GM12878 (cell line): Measurements from ENCODE around the gene FCN2. TPM values are rescaled to one million over a fixed set of nuclear protein-coding genes. Genes with fewer than 3 reads are reported as not detected.

Experiments used
- ATAC-seq: fragments of 200-7000 bp; cut with Tn5 transposase; 3 replicates; pipeline ENCODE4 v1.9.1; 2020; ENCODE audit warnings: mild to moderate bottlenecking, moderate library complexity
- BruUV-seq: library from RNA; stranded (reverse); fragments of 400-500 nt; replicated peaks from 2 replicates; lab custom pipeline; 2021; lab: Mats Ljungman, UMichigan
- CTCF ChIA-PET: fragments of 300-600 bp; sonication (Branson Sonifier 250); formaldehyde crosslinking; extraction: SDS; loops from one replicate; lab custom pipeline; 2021; ENCODE audit warnings: inconsistent platforms; lab: Yijun Ruan, JAX
- POLR2A ChIA-PET: fragments of 350-600 bp; formaldehyde crosslinking; extraction: SDS; loops from one replicate; lab custom pipeline; 2021; ENCODE audit warnings: inconsistent platforms; lab: Charles Lee
- RAD21 ChIA-PET: fragments of 300-600 bp; sonication (Branson Sonifier 250); formaldehyde crosslinking; loops from one replicate; lab custom pipeline; 2023; ENCODE audit warnings: antibody characterized with exemption; ENCODE audit not compliant: unreplicated experiment; lab: Charles Lee
- SMC1A ChIA-PET: fragments of 300-600 bp; sonication (Branson Sonifier 250); formaldehyde crosslinking; loops from one replicate; lab custom pipeline; 2023; ENCODE audit not compliant: unreplicated experiment, uncharacterized antibody; lab: Charles Lee
- DNase-seq: peaks from one replicate; pipeline ENCODE4 v3.0.0-alpha.2; 2011; ENCODE audit warnings: low read depth, low spot score
- FAIRE-seq: peaks from 3 replicates; lab custom pipeline; 2011; peaks lifted over from hg19 to GRCh38; lab: Jason Lieb, UNC
- H2AFZ ChIP-seq: 2 replicates; pipeline ENCODE4 v1.6.0; 2011; ENCODE audit warnings: low read depth, low read length, control low read depth; ENCODE audit not compliant: control insufficient read depth
- H3K27ac ChIP-seq: 2 replicates; pipeline ENCODE4 v1.5.1; 2011; ENCODE audit warnings: control low read depth; ENCODE audit not compliant: control insufficient read depth, insufficient read depth
- H3K27me3 ChIP-seq, 2 experiments: replicated peaks in 1 of 2; 2 replicates each; pipeline versions ENCODE4 v1.6.0 to v1.6.1; 2011; ENCODE audit warnings: low read length in 1 of 2; ENCODE audit not compliant: control insufficient read depth in 2 of 2, insufficient read depth in 2 of 2
- H3K36me3 ChIP-seq, 2 experiments: 2 replicates each; pipeline ENCODE4 v1.5.1; 2011; ENCODE audit warnings: low read length in 1 of 2; ENCODE audit not compliant: control insufficient read depth in 2 of 2, insufficient read depth in 2 of 2
- H3K4me1 ChIP-seq: 2 replicates; pipeline ENCODE4 v1.6.1; 2011; ENCODE audit warnings: mild to moderate bottlenecking, low read length, moderate library complexity, mixed read lengths; ENCODE audit not compliant: control insufficient read depth, insufficient read depth
- H3K4me2 ChIP-seq: 2 replicates; pipeline ENCODE4 v1.6.0; 2011; ENCODE audit warnings: control low read depth; ENCODE audit not compliant: control insufficient read depth, insufficient read depth
- H3K4me3 ChIP-seq: fragments of 200-600 bp; sonication (generic); 2 replicates; pipeline ENCODE4 v1.5.1; 2016
- H3K79me2 ChIP-seq: 2 replicates; pipeline ENCODE4 v1.6.0; 2011; ENCODE audit warnings: low read length; ENCODE audit not compliant: control insufficient read depth, insufficient read depth
- H3K9ac ChIP-seq: 2 replicates; pipeline ENCODE4 v1.8.0; 2011; ENCODE audit warnings: low read length, control low read depth, mixed read lengths; ENCODE audit not compliant: control insufficient read depth, insufficient read depth
- H3K9me3 ChIP-seq: replicated peaks from 3 replicates; pipeline ENCODE4 v1.5.1; 2011; ENCODE audit warnings: mild to moderate bottlenecking, low read length; ENCODE audit not compliant: control insufficient read depth, insufficient read depth
- H4K20me1 ChIP-seq: 2 replicates; pipeline ENCODE4 v1.6.0; 2011; ENCODE audit not compliant: control insufficient read depth, insufficient read depth
- ATF7 ChIP-seq: fragments of 450-650 bp; IDR thresholded peaks from 2 replicates; pipeline ENCODE4 v1.6.1; 2016; ENCODE audit warnings: low read depth, mild to moderate bottlenecking
- CBX5 ChIP-seq: sonication (generic); IDR thresholded peaks from 2 replicates; pipeline ENCODE4 v1.6.1; 2016; ENCODE audit warnings: low read depth, moderate library complexity, mild to moderate bottlenecking, inconsistent platforms
- CEBPZ ChIP-seq: fragments of 150-350 bp; IDR thresholded peaks from 2 replicates; pipeline ENCODE4 v1.6.1; 2016; ENCODE audit warnings: low read depth, low read length
- CREM ChIP-seq: IDR thresholded peaks from 2 replicates; pipeline ENCODE4 v1.6.1; 2014; ENCODE audit warnings: antibody characterized with exemption, low read depth
- EGR1 ChIP-seq, 2 experiments: IDR thresholded peaks; 1 replicate in 1 of 2; 2 replicates in 1 of 2; pipeline ENCODE4 v1.6.1; 2011 to 2012; ENCODE audit warnings: low read depth in 2 of 2, low read length in 2 of 2, borderline replicate concordance in 1 of 2, mild to moderate bottlenecking in 1 of 2, moderate library complexity in 1 of 2
- LARP7 ChIP-seq: fragments of 450-650 bp; IDR thresholded peaks from 2 replicates; pipeline ENCODE4 v1.6.1; 2017; ENCODE audit warnings: mild to moderate bottlenecking
- MEF2A ChIP-seq: IDR thresholded peaks from 2 replicates; pipeline ENCODE4 v1.6.1; 2011; ENCODE audit warnings: low read depth, mild to moderate bottlenecking, low read length, moderate library complexity; ENCODE audit not compliant: insufficient read depth
- NFIC ChIP-seq: IDR thresholded peaks from 2 replicates; pipeline ENCODE4 v1.6.1; 2012; ENCODE audit warnings: low read depth, mild to moderate bottlenecking, inconsistent platforms, low read length, moderate library complexity
- PAX5 ChIP-seq: IDR thresholded peaks from 2 replicates; pipeline ENCODE4 v1.6.1; 2011; ENCODE audit warnings: low read depth, low read length, borderline replicate concordance
- POU2F2 ChIP-seq: IDR thresholded peaks from 3 replicates; pipeline ENCODE4 v1.6.1; 2011; ENCODE audit warnings: low read depth, mild to moderate bottlenecking, low read length, borderline replicate concordance
- PRDM15 ChIP-seq: fragments of 450-650 bp; formaldehyde crosslinking; IDR thresholded peaks from 2 replicates; pipeline ENCODE4 v1.4.0; 2020; ENCODE audit warnings: mild to moderate bottlenecking, moderate library complexity
- RB1 ChIP-seq: fragments of 450-650 bp; formaldehyde crosslinking; IDR thresholded peaks from 2 replicates; pipeline ENCODE4 v1.6.1; 2017; ENCODE audit warnings: mild to moderate bottlenecking, borderline replicate concordance
- RUNX3 ChIP-seq: IDR thresholded peaks from 2 replicates; pipeline ENCODE4 v1.6.1; 2012; ENCODE audit warnings: low read length, inconsistent platforms
- SIN3A ChIP-seq: IDR thresholded peaks from 2 replicates; pipeline ENCODE4 v1.6.1; 2012; ENCODE audit warnings: low read depth, low read length, improper control_type of control experiment
- ZNF217 ChIP-seq: fragments of 450-650 bp; IDR thresholded peaks from 2 replicates; pipeline ENCODE4 v1.6.1; 2017; ENCODE audit warnings: antibody characterized with exemption, mild to moderate bottlenecking
- WGBS: methylation state at CpG from one replicate; pipeline ENCODE4 v1.1.6; 2016; ENCODE audit warnings: low lambda C conversion rate; ENCODE audit not compliant: insufficient replicate concordance, insufficient coverage; ENCODE audit errors: missing lambda C conversion rate; 5-methylcytosine and 5-hydroxymethylcytosine counted together
- in situ Hi-C: fragments of 300-500 bp; cut with MboI; formaldehyde crosslinking; loops from 9 replicates; pipeline ENCODE4 v1.14.3; 2018; ENCODE audit warnings: mixed read lengths
- intact Hi-C: fragments of 100-400 bp; cut with micrococcal nuclease; formaldehyde crosslinking; loops from one replicate; pipeline ENCODE4 v1.14.2; 2022; ENCODE audit not compliant: unreplicated experiment
- polyA plus RNA-seq, 11 experiments: library from polyadenylated mRNA; depleted of rRNA in 4 of 11; unstranded in 6 of 11; stranded (reverse) in 5 of 11; fragments of >200 nt; fragmentation: Nextera tagmentation in 4 of 11; fragmentation: Illumina TruSeq in 1 of 11; extraction: Ambion mirVana in 4 of 11; extraction: Trizol in 1 of 11; gene quantifications; 1 replicate in 1 of 11; 2 replicates in 10 of 11; pipeline versions ENCODE4 v1.2.1 to v1.2.3, GENCODE V29; 2011 to 2016; ENCODE audit warnings: inconsistent platforms in 2 of 11, missing spikeins in 2 of 11, low read depth in 1 of 11
- total RNA-seq, 4 experiments: library from RNA; depleted of rRNA in 3 of 4; stranded (reverse); fragments of >200 nt in 3 of 4; fragmentation: Illumina TruSeq in 1 of 4; extraction: Trizol in 1 of 4; gene quantifications; 2 replicates each; pipeline versions ENCODE4 v1.2.1 to v1.2.3, GENCODE V29; 2013 to 2021
- TF ChIP-seq, protein P1 (sequence below): IDR thresholded peaks from 2 replicates; pipeline ENCODE4 v1.6.1; 2011; ENCODE audit warnings: borderline replicate concordance, low read depth, mild to moderate bottlenecking, moderate library complexity, low read length; ENCODE audit not compliant: insufficient read depth, poor library complexity, severe bottlenecking

Gene FCN2
- total and polyA plus RNA-seq, 10 of the 15 experiments (the other 5 are each of a cell fraction or from before 2014, with no cell fraction given): not detected

DNA sequence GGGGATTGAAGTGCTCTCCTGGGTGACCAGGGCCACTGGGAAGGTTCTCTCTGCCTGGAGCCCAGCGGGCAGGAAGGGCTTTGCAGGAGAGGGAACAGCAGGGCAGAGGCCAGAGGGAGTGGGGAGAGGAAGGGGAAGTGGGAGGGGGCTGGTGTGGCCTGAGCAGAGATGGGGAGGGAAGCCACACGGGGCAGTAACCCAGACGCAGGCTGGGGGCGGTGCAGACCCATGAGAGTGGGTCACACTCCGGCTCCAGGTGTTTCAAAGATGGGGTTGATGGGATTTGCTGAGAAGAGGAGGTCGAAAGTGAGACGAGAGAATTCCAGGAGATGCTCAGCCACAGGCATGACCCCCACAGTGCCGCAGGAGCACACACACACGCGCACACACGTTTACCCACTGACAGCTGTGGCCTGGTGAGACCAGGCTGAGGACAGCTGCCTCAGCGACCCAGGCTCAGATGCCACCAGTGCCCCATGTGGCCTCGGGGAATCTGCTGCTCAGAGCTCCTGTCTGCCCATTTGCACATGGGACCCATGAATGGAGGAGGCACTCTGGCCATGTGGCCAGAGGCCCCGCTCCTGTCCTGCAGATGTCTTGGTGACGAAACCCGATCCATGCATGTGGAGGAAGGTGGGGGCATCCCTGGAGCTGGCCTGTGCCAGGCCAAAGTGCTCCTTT is 32.7 kb upstream of the FCN2 start:
- Histone ChIP-seq H3K4me3 (no peak overlapping the region), H3K79me2 (no peaks in the 10 kb centered on the region), H2AFZ (no peak overlapping the region), H3K9me3 (peaks cover 10% of the 10 kb centered on the region; the same call in 2 of the 3 replicates), H3K27me3 (no peaks in the 10 kb centered on the region), H3K4me1 (0 out of 2 replicates have a peak, but pooled peaks cover under 1% of the 10 kb centered on the region), H3K9ac (no peak overlapping the region), H3K36me3 (no peaks in the 10 kb centered on the region), H3K27ac (no peak overlapping the region), H4K20me1 (no peaks in the 10 kb centered on the region), H3K4me2 (no peak overlapping the region)
- DNase-seq (no peak), FAIRE-seq (no peak), ATAC-seq (no peak)
- TF ChIP-seq PAX5 (no peak), POU2F2 (no peak), NFIC (no peak), LARP7 (no peak), ZNF217 (no peak), CREM (no peak), CBX5 (no peak), RUNX3 (no peak), PRDM15 (CRISPR knock-in tag) (no peak), ATF7 (no peak), EGR1 (IDR thresholded peaks at IDR 0.05; ENCODE audit: borderline replicate concordance in 1 of 2, low read depth in 2 of 2, low read length in 2 of 2) (no peak), MEF2A (no peak), RB1 (no peak), SIN3A (no peak), CEBPZ (no peak)
- TF ChIP-seq, protein P1, sequence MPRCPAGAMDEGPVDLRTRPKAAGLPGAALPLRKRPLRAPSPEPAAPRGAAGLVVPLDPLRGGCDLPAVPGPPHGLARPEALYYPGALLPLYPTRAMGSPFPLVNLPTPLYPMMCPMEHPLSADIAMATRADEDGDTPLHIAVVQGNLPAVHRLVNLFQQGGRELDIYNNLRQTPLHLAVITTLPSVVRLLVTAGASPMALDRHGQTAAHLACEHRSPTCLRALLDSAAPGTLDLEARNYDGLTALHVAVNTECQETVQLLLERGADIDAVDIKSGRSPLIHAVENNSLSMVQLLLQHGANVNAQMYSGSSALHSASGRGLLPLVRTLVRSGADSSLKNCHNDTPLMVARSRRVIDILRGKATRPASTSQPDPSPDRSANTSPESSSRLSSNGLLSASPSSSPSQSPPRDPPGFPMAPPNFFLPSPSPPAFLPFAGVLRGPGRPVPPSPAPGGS: no peak
- ChIA-PET CTCF (no interaction called here), SMC1A (no interaction called here), POLR2A (no interaction called here), RAD21 (no interaction called here)
- no TSS peak for BruUV-seq
- in situ Hi-C loops: no loop called here
- 43% methylated on average over 14 of the region's 16 CpGs for WGBS
- intact Hi-C loops: no loop called here
